A673 (cell line): ENCODE measurements around the gene TM2D3. TPM values are rescaled to one million over a fixed set of nuclear protein-coding genes. Genes with fewer than 3 reads are reported as not detected.

Source experiments
- BruUV-seq: library from RNA; stranded (reverse); fragments of 400-500 nt; replicated peaks from 2 replicates; lab custom pipeline; 2021; lab: Mats Ljungman, UMichigan
- CTCF ChIA-PET: fragments of 300-600 bp; sonication (Branson Sonifier 250); formaldehyde crosslinking; loops from one replicate; lab custom pipeline; 2022; ENCODE audit warnings: antibody characterized with exemption; lab: Charles Lee
- POLR2A ChIA-PET: fragments of 300-600 bp; sonication (Branson Sonifier 250); formaldehyde crosslinking; loops from one replicate; lab custom pipeline; 2022; ENCODE audit warnings: antibody characterized with exemption; ENCODE audit not compliant: low non-redundant PET; lab: Charles Lee
- DNase-seq: peaks from one replicate; pipeline ENCODE4 v3.0.0-alpha.2; 2015; ENCODE audit warnings: low spot score
- H3K27ac ChIP-seq: fragments of 200-600 bp; sonication (generic); 2 replicates; pipeline ENCODE4 v1.5.1; 2016; ENCODE audit warnings: mixed run types, low read depth, mild to moderate bottlenecking, mixed read lengths, antibody characterized with exemption, low read length; ENCODE audit not compliant: poor library complexity, severe bottlenecking
- H3K27me3 ChIP-seq: fragments of 200-600 bp; sonication (generic); replicated peaks from 2 replicates; pipeline ENCODE4 v1.6.1; 2017; ENCODE audit warnings: mixed run types, low read depth, mild to moderate bottlenecking, mixed read lengths, antibody characterized with exemption, low read length; ENCODE audit not compliant: insufficient read depth, poor library complexity
- H3K36me3 ChIP-seq: fragments of 200-600 bp; sonication (generic); 2 replicates; pipeline ENCODE4 v1.6.1; 2016; ENCODE audit warnings: mixed run types, mild to moderate bottlenecking, mixed read lengths, antibody characterized with exemption, low read length; ENCODE audit not compliant: insufficient read depth, poor library complexity, severe bottlenecking
- H3K4me1 ChIP-seq: fragments of 200-600 bp; sonication (generic); 2 replicates; pipeline ENCODE4 v1.6.1; 2017; ENCODE audit warnings: mixed run types, mild to moderate bottlenecking, mixed read lengths, antibody characterized with exemption, low read length; ENCODE audit not compliant: insufficient read depth, poor library complexity, severe bottlenecking
- H3K4me3 ChIP-seq: fragments of 200-600 bp; sonication (generic); 2 replicates; pipeline ENCODE4 v1.5.1; 2016; ENCODE audit warnings: low read depth, mixed run types, mild to moderate bottlenecking, mixed read lengths, low read length; ENCODE audit not compliant: poor library complexity, severe bottlenecking
- H3K9me3 ChIP-seq: fragments of 200-600 bp; sonication (generic); 2 replicates; pipeline ENCODE4 v1.6.1; 2016; ENCODE audit warnings: mixed run types, low read depth, mild to moderate bottlenecking, mixed read lengths, antibody characterized with exemption, low read length; ENCODE audit not compliant: poor library complexity, severe bottlenecking
- EZH2 ChIP-seq: fragments of 200-600 bp; sonication (generic); IDR thresholded peaks from 2 replicates; pipeline ENCODE4 v1.6.1; 2017; ENCODE audit warnings: borderline replicate concordance, low read depth, mild to moderate bottlenecking, mixed read lengths, antibody characterized with exemption, low read length; ENCODE audit not compliant: poor library complexity, severe bottlenecking
- intact Hi-C: fragments of 100-400 bp; cut with micrococcal nuclease; formaldehyde crosslinking; loops from one replicate; pipeline ENCODE4 v1.10.0; 2022; ENCODE audit not compliant: unreplicated experiment
- total RNA-seq: library from RNA; stranded (reverse); gene quantifications from 2 replicates; pipeline ENCODE4 v1.2.3, GENCODE V29; 2021
- TF ChIP-seq, protein P1 (sequence below): fragments of 300-800, 200-600 bp; sonication (generic); conservative IDR thresholded peaks from 2 replicates; pipeline ENCODE4 v1.5.1; 2017; ENCODE audit warnings: low read depth, mild to moderate bottlenecking, antibody characterized with exemption, low read length, moderate library complexity, mixed read lengths

TM2D3 gene
- total RNA-seq, 1 experiment from 2014 or later, result 49.4 TPM

DNA sequence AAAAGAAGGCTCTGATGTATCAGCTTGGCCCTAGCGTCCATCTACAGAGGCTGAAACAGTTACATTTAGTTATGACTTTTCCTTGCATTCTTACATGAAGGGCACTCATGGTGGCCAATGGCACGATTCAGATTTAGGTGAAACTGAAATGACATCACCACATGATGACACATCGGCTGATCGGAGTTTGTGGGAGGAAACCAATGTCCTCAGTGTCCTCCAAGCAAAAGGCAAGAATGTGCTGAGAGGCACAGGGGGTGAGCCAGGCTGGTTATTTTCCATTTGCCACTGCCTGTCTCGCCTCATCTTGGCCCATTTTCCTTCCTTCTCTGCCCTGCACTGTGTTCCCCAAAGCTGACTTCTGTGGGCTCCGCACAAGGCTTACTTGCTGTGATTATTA is 37.7 kb upstream of the TM2D3 start:
- no peaks in the 10 kb centered on the region for H3K27me3 ChIP-seq
- H3K9me3 ChIP-seq, result no peaks in the 10 kb centered on the region
- no peak for DNase-seq
- H3K4me3 ChIP-seq, result no peak overlapping the region
- ChIA-PET POLR2A (no interaction called here), CTCF (no interaction called here)
- H3K27ac ChIP-seq, result no peak overlapping the region
- H3K4me1 ChIP-seq, result no peaks in the 10 kb centered on the region
- intact Hi-C loops, result no loop called here
- no peak for TF ChIP-seq EZH2
- TF ChIP-seq, protein P1, sequence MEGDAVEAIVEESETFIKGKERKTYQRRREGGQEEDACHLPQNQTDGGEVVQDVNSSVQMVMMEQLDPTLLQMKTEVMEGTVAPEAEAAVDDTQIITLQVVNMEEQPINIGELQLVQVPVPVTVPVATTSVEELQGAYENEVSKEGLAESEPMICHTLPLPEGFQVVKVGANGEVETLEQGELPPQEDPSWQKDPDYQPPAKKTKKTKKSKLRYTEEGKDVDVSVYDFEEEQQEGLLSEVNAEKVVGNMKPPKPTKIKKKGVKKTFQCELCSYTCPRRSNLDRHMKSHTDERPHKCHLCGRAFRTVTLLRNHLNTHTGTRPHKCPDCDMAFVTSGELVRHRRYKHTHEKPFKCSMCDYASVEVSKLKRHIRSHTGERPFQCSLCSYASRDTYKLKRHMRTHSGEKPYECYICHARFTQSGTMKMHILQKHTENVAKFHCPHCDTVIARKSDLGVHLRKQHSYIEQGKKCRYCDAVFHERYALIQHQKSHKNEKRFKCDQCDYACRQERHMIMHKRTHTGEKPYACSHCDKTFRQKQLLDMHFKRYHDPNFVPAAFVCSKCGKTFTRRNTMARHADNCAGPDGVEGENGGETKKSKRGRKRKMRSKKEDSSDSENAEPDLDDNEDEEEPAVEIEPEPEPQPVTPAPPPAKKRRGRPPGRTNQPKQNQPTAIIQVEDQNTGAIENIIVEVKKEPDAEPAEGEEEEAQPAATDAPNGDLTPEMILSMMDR, result no peak
- no TSS peak for BruUV-seq
- H3K36me3 ChIP-seq, result no peaks in the 10 kb centered on the region

DNA sequence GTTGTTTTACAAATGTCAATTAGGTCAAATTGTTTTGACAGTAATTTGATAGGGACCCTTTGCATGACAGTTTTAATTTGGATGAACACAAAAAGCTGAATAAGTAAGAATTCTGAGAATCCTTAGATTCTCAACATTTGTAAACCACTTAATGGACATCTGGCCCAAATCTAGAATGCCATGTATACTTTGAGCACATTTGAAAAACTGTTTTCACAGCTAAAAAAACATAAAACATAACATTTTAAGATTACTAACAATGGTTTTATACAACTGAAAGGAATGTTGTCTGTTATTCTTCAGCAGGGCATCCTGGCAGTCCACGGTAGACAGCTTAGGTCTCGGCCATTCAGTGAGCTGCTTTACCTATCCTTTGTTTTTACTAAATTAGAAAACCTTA is 34.5 kb upstream of the TM2D3 start:
- Histone ChIP-seq H3K27ac (no peak overlapping the region), H3K4me1 (no peaks in the 10 kb centered on the region), H3K9me3 (no peaks in the 10 kb centered on the region), H3K4me3 (no peak overlapping the region), H3K27me3 (no peaks in the 10 kb centered on the region), H3K36me3 (no peaks in the 10 kb centered on the region)
- no peak for TF ChIP-seq EZH2
- TF ChIP-seq, protein P1, result no peak
- DNase-seq, result no peak
- ChIA-PET CTCF (no interaction called here), POLR2A (interaction anchor here (0.6 kb wide), 1 partner anchor 63 kb away, joined by 3 read pairs; no protein-coding TSS in a partner anchor)
- BruUV-seq, result no TSS peak
- intact Hi-C loops, result no loop called here

DNA sequence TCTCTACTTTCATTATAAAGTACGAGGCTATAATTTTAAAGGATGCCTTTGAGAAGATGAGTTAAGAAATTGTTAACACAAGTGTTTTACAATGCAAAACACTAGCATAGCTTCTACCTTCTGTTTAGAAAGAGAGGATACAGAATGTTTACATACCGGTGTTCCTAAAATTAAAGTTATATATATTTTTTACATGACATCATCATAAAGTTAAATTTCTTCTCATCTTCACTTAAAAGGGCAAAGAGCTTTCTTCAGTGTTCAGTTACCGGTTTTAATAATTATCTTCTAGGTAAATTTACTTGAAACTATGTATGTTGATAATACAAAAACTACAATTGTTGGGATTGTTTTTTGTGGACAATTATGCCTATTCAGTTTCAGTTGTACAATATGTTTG is 32.7 kb upstream of the TM2D3 start:
- no peaks in the 10 kb centered on the region for H3K4me1 ChIP-seq
- H3K9me3 ChIP-seq, result no peaks in the 10 kb centered on the region
- TF ChIP-seq EZH2, result no peak
- TF ChIP-seq, protein P1, result no peak
- H3K4me3 ChIP-seq, result no peak overlapping the region
- BruUV-seq, result no TSS peak
- ChIA-PET POLR2A (no interaction called here), CTCF (no interaction called here)
- intact Hi-C loops, result no loop called here
- no peaks in the 10 kb centered on the region for H3K36me3 ChIP-seq
- H3K27me3 ChIP-seq, result no peaks in the 10 kb centered on the region
- no peak overlapping the region for H3K27ac ChIP-seq
- no peak for DNase-seq
